Ishikawa (cell line): ENCODE results near the gene TTC29.

Source experiments
- EGR1 ChIP-seq: IDR thresholded peaks from 2 replicates; pipeline ENCODE4 v1.6.1; 2012
- EP300 ChIP-seq: IDR thresholded peaks from 2 replicates; pipeline ENCODE4 v1.6.1; 2012; ENCODE audit warnings: borderline replicate concordance
- FOXM1 ChIP-seq: IDR thresholded peaks from 2 replicates; pipeline ENCODE4 v1.6.1; 2012; ENCODE audit warnings: low read depth, borderline replicate concordance
- MAX ChIP-seq: IDR thresholded peaks from 2 replicates; pipeline ENCODE4 v1.6.1; 2012
- RAD21 ChIP-seq: IDR thresholded peaks from 2 replicates; pipeline ENCODE4 v1.6.1; 2012; ENCODE audit warnings: low read depth
- TAF1 ChIP-seq: IDR thresholded peaks from 2 replicates; pipeline ENCODE4 v1.6.1; 2012; ENCODE audit warnings: low read depth, mild to moderate bottlenecking
- USF1 ChIP-seq: IDR thresholded peaks from 2 replicates; pipeline ENCODE4 v1.6.1; 2012

- no peak for TF ChIP-seq EGR1
- no peak for TF ChIP-seq USF1
- TF ChIP-seq TAF1, result no peak
- no peak for TF ChIP-seq MAX
- TF ChIP-seq FOXM1, result no peak
- TF ChIP-seq RAD21, result no peak
- no peak for TF ChIP-seq EP300
Observed at GRCh38 chr4:146915132-146915531, 30.5 kb downstream of the TTC29 start.
